Activated CD8-positive, alpha-beta memory T cell treated with anti-CD3 and anti-CD28 coated beads for 36 hours (primary cell): Measurements from ENCODE around the gene RIMS1. TPM values are rescaled to one million over a fixed set of nuclear protein-coding genes. Genes with fewer than 3 reads are reported as not detected.

Experiments used
- CTCF ChIA-PET: fragments of 350-600 bp; sonication (Branson Sonifier 250); formaldehyde crosslinking; loops from one replicate; lab custom pipeline; 2021; ENCODE audit warnings: antibody characterized with exemption; lab: Charles Lee
- POLR2A ChIA-PET: fragments of 350-600 bp; sonication (Branson Sonifier 250); formaldehyde crosslinking; loops from one replicate; lab custom pipeline; 2021; ENCODE audit warnings: antibody characterized with exemption; lab: Charles Lee
- total RNA-seq, 2 experiments: library from RNA; stranded (reverse); gene quantifications; one replicate each; pipeline ENCODE4 v1.2.3, GENCODE V29; 2021

The RIMS1 gene
- total RNA-seq: not detected

GRCh38 chr6:71886184-71887005, at the start of gene RIMS1:
Gene RIMS1 (plus strand): TSS chr6:71886550. CDS start chr6:71887024, 474 bp downstream.
- CTCF ChIA-PET: no interaction called here
- POLR2A ChIA-PET: no interaction called here

- CTCF ChIA-PET: no interaction called here
- POLR2A ChIA-PET: no interaction called here
Observed at GRCh38 chr6:71851214-71851613, 35.1 kb upstream of the RIMS1 start.

GRCh38 chr6:71852948-71853347, 33.4 kb upstream of the RIMS1 start:
- ChIA-PET CTCF (no interaction called here), POLR2A (no interaction called here)

- CTCF ChIA-PET: no interaction called here
Observed at GRCh38 chr6:71855406-71855805, 30.9 kb upstream of the RIMS1 start.

GRCh38 chr6:71879016-71879415, 7.3 kb upstream of the RIMS1 start:
- ChIA-PET CTCF (no interaction called here), POLR2A (no interaction called here)

More at GRCh38 chr6:71855406-71855805, 30.9 kb upstream of the RIMS1 start:
- POLR2A ChIA-PET: no interaction called here

GRCh38 chr6:71887006-71887743, 825 bp downstream of the RIMS1 start:
- POLR2A ChIA-PET: no interaction called here
- CTCF ChIA-PET: no interaction called here

- ChIA-PET CTCF (no interaction called here), POLR2A (no interaction called here)
Observed at GRCh38 chr6:71887744-71888230, 1.4 kb downstream of the RIMS1 start.

GRCh38 chr6:71888756-71889340, 2.5 kb downstream of the RIMS1 start:
- CTCF ChIA-PET: no interaction called here
- POLR2A ChIA-PET: no interaction called here

- CTCF ChIA-PET: no interaction called here
Observed at GRCh38 chr6:71889366-71889765, 3.0 kb downstream of the RIMS1 start.

GRCh38 chr6:71892641-71893040, 6.3 kb downstream of the RIMS1 start:
- ChIA-PET POLR2A (interaction anchor here (0.6 kb wide), 1 partner anchor 39 kb away, joined by 3 read pairs; no protein-coding TSS in a partner anchor), CTCF (no interaction called here)

More at GRCh38 chr6:71889366-71889765, 3.0 kb downstream of the RIMS1 start:
- POLR2A ChIA-PET: no interaction called here

GRCh38 chr6:71900642-71901041, 14.3 kb downstream of the RIMS1 start:
- CTCF ChIA-PET: no interaction called here
- POLR2A ChIA-PET: no interaction called here

- CTCF ChIA-PET: no interaction called here
- POLR2A ChIA-PET: no interaction called here
Observed at GRCh38 chr6:71902261-71902660, 15.9 kb downstream of the RIMS1 start.

GRCh38 chr6:71906813-71907212, 20.5 kb downstream of the RIMS1 start:
- ChIA-PET POLR2A (no interaction called here), CTCF (no interaction called here)

GRCh38 chr6:71908162-71908765, 21.9 kb downstream of the RIMS1 start:
- POLR2A ChIA-PET: no interaction called here
- CTCF ChIA-PET: no interaction called here

- CTCF ChIA-PET: no interaction called here
Observed at GRCh38 chr6:71913444-71914234, 27.3 kb downstream of the RIMS1 start.

GRCh38 chr6:71929047-71929446, 42.7 kb downstream of the RIMS1 start:
- CTCF ChIA-PET: no interaction called here
- POLR2A ChIA-PET: no interaction called here

More at GRCh38 chr6:71913444-71914234, 27.3 kb downstream of the RIMS1 start:
- POLR2A ChIA-PET: no interaction called here

GRCh38 chr6:71933881-71934280, 47.5 kb downstream of the RIMS1 start:
- CTCF ChIA-PET: no interaction called here
- POLR2A ChIA-PET: no interaction called here

GRCh38 chr6:71965404-71965803, 79.1 kb downstream of the RIMS1 start:
- POLR2A ChIA-PET: no interaction called here
- CTCF ChIA-PET: no interaction called here

GRCh38 chr6:71967436-71967835, 81.1 kb downstream of the RIMS1 start:
- ChIA-PET POLR2A (no interaction called here), CTCF (no interaction called here)
